NCI-H82 treated with DMSO at 0.1 percent for 48 hours (cell line): Measurements from ENCODE around the gene PAX3.

Experiments used
- DNase-seq: peaks from one replicate; lab custom pipeline; 2025; ENCODE audit not compliant: unreplicated experiment; lab: John Stamatoyannopoulos, UW

PAX3 gene

GRCh38 chr2:222310747-222311318, 12.0 kb upstream of the PAX3 start:
- DNase-seq = no peak

DNA sequence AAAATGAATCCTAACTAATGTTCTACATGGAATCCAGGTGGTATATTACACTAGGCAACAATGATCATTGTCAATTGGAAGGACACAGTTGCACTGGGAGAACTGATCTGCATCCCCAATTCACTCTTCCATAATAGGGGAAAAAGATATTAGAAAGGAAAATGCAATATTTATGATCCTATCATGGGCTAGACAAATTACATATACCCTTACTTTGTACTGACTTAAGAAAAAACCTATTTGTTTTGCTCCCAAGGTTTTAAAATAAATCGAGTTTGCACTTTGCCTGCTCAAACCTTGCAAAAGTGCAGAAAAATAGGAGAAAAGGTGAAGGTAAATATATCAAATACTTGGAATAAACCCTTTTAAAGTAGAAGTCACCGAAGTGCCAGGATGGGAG, 11.0 kb upstream of the PAX3 start:
- DNase-seq = no peak

- no peak for DNase-seq
Observed at GRCh38 chr2:222309361-222309760, 10.6 kb upstream of the PAX3 start.

GRCh38 chr2:222307978-222308730, 9.4 kb upstream of the PAX3 start:
- DNase-seq = no peak

- no peak for DNase-seq
Observed at GRCh38 chr2:222307143-222307756, 8.5 kb upstream of the PAX3 start.

- no peak for DNase-seq
Observed at GRCh38 chr2:222306393-222307142, 7.8 kb upstream of the PAX3 start.

- DNase-seq = peak; percentile 24
Observed at GRCh38 chr2:222305516-222306392, 7.0 kb upstream of the PAX3 start.

DNA sequence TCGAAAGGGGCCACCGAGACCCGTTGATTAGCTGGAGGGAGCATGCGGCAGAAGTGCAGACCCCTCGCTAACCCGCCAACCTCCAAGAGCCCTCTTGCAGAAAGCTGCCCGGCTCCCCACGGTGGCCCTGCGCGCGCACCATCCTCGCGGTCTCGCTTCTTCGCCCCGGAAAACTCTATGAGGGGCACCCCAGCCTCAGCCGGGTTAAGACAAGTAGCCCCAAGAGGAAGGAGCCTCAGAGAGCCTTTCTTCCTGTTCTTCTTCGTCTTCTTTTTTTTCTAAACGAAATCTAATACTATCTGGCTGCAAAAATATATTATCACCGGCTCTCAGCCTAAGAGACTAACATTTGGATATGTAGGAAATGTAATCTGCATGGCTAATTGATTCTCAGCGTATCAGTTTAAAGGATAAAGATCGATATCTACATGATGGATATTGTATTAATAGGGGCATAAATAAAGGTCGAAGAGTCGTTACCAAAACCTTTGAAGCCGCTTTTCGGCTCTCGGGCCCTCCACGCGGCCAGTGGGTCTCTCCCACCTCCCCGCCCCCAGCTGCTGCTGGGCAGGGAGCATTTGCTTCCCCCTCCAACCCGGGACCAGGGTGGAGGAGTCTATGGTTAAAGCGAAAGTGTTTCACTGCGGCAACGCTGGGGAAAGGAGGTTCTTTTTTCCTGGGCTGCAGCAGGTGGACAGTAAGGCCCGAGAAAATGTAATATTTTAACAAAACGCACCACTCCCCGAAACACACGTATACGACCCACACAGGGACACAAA, 6.1 kb upstream of the PAX3 start:
- no peak for DNase-seq

GRCh38 chr2:222303828-222304736, 5.3 kb upstream of the PAX3 start:
- DNase-seq = no peak

DNA sequence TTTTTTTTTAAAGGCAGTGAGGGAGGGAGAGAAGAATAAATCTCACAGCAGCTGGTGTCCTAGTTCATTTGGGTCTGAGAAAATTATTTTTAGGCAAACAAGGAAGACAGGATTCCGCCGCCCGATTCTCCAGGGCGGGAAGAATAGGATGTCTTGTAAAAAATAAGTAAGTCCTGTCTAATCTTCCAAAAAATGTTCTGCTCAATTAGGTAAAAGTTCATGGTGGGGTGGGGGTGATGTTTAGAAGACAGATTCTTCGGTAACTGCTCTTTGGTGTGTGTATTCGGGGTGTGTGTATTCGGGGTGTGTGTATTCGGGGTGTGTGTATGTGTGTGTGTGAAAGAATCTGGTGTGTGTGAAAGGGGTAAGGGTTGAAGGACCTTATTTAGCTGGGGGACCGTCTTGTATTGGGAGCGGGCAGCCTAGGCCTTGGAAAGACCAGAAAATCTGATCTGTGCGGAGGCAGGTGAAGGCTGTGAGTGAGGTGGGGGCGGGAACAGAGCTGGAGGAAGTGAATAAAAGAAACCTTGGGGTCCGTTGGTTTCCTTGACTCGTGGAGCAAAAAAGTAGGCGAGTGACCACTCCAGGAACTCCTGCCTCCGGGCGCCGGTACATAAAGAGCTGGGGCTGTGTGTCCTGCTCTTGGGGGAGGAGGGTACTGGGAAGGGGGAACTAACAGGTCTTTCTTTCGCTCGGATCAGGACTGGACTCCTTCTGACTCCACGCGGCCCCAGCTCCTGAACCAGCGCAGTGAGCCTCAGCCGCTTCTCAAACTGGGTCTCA, 4.4 kb upstream of the PAX3 start:
- DNase-seq = no peak

DNA sequence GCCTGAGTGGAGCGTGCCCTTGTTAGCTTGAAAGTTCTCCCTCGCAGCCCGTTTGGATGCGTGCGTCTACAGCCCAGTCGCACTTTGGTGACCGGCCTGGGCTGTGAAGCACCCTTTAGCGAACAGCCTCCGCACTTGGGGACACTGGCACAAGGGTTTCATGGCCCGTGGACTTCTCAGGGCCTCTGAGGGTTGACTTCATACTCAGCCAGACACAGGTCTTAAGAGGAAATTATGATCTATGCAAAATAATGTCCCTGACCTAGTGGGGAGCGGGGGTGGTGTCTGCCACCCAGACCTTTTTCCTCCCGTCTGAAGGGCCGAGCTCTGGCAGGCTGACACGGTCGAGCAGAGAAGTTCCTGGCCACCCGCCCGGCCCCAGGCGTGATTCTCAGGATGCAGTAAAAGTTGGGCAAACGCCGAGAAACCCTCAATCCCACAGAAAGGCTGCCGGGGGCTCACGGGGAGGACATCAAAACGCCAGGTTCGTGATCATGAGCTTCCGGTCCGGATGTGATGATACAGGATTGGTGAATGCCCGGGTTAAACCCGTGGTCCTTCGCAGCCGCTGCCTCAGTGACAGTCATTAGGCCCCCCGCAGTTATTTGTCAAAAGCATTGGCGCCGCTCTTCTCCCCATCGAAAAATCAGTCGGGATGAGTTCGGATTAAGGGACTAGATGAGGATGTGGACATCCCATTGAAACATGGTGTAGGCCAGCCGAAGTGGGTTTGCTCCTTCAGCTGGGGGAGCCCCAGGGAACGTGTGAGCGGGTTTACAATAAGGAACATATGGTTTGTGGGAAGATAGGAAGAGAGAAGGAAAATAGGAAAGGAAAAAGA, 3.6 kb upstream of the PAX3 start:
- no peak for DNase-seq

DNA sequence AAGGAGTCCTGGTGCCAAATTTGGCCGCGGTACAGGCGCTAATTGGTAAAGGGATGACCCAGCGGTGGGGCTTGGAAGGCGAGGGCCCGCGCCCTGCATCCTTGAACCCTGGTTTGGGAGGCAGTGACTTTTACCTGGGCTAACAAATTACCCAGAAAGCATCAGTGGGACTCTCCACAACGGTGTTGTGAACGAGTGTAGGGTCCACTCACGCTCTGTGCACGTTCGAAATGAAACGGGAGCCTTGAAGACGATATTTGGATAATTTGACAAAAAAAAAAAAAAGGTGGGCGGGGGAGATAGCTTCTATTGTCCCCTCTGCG, 3.0 kb upstream of the PAX3 start:
- no peak for DNase-seq

DNA sequence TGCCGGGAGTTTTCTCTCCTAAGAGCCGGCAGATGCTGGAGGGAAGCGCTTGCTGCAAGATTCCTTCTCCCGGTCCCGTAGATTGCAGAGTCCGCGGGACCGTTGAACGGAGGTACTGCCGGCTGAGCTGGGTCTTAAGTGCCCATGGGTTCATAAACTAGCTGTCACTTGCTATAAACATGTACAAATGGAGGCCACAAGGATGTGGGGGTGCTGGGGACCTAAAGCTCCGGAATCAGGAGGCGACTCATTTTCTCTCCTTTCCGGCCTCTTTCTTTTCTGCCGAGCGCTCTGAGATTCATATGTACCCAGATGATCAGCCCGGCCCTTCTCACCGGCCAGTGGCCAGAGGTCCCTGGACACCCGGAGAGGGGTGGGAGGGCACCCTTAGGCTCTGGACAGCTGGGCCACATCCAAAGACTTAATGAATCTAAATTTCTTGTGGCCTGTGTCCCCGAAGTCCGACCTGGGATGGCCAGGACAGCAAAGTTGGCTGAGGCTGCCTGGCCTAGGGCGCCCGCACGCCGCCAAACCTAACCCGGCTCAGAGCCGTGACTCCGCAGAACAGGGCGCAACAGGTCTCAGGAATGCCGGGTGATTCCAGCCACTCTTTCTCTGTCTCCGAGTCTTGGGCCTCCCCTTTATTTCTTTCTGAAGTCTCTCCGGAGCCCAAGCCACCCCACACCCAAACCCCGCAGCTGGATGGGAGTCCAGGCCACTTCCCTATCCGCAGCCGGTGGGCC, 2.4 kb upstream of the PAX3 start:
- DNase-seq = no peak

- no peak for DNase-seq
Observed at GRCh38 chr2:222300726-222301052, 1.9 kb upstream of the PAX3 start.

DNA sequence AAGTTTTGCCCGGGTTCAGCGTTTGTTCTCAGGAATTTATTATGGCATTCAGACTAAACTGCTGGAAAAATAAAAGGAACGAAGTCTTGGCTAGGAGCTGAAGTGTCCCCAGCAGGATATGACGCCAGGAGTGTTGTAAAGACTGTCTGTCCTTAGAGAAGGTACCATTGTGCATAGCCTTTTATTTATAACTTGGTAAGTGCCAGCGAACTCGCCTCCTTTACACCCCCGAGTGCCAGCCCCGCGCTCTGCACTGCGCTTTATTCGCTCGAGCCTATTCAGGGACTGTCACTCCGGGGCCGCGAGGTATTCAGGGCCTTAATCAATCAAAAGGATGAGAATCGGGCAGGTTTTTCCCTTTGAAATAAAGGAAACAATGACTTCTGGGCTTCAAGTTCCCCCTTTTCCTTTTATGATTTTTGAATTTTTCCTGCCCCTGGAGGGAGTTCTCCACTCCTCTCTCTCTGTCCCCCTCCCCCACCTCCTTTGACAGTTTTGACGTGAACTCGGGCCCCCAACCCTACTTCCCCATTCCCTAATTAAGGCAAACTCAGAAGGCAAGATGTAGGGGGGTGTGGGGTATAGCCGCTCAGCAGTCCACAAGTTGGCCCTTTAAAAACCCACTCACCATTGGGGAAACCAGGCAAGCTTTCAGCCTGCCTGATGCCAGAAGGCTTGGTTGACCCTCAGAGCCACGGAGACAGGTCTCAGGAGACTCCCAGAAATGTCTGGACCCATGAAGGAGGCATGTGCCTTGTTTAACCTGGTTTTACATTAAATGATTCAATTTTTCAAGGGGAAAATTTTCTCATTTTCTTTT, 1.3 kb upstream of the PAX3 start:
- DNase-seq = no peak

- no peak for DNase-seq
Observed at GRCh38 chr2:222298001-222298310, 842 bp downstream of the PAX3 start.
